ENCODE data around the gene SP3. TPM values are rescaled to one million over a fixed set of nuclear protein-coding genes. Genes with fewer than 3 reads are reported as not detected.

The SP3 gene
- total and polyA plus RNA-seq, 10 donors, result 17.4 to 140 (median 99.0) TPM

DNA sequence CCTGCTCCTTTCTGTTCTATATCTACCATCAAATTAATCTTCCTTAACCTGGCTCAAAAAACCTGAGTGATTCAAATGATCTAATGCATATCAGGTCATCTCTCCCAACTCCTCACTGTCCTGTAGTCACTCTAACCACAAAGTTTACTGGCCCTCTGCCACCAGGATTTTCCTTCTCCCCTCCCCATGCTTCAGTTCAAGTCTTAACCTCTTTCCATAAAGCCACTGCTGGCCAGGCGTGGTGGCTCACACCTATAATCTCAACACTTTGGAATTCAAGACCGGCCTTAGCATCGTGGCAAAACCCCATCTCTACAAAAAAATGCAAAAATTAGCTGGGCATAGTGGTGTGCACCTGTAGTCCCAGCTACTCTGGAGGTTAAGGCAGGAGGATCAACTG lies 7.5 kb upstream of the SP3 start:
- no peak for DNase-seq
- Histone ChIP-seq H3K4me1 (peaks cover 0 to 7% (median 2%) of the 10 kb centered on the region in 6 donors), H3K4me3 (no peak overlapping the region), H3K36me3 (no peaks in the 10 kb centered on the region), H3K27me3 (replicated peaks in 1 of 7) (no peaks in the 10 kb centered on the region), H3K27ac (no peak overlapping the region), H3K9me3 (no peaks in the 10 kb centered on the region)
- TF ChIP-seq POLR2AphosphoS5 (IDR thresholded peaks at IDR 0.05) (no peak), POLR2A (IDR thresholded peaks at IDR 0.05) (no peak)
- TF ChIP-seq, protein P1, sequence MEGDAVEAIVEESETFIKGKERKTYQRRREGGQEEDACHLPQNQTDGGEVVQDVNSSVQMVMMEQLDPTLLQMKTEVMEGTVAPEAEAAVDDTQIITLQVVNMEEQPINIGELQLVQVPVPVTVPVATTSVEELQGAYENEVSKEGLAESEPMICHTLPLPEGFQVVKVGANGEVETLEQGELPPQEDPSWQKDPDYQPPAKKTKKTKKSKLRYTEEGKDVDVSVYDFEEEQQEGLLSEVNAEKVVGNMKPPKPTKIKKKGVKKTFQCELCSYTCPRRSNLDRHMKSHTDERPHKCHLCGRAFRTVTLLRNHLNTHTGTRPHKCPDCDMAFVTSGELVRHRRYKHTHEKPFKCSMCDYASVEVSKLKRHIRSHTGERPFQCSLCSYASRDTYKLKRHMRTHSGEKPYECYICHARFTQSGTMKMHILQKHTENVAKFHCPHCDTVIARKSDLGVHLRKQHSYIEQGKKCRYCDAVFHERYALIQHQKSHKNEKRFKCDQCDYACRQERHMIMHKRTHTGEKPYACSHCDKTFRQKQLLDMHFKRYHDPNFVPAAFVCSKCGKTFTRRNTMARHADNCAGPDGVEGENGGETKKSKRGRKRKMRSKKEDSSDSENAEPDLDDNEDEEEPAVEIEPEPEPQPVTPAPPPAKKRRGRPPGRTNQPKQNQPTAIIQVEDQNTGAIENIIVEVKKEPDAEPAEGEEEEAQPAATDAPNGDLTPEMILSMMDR (IDR thresholded peaks at IDR 0.05 in 8 of 11, conservative IDR thresholded peaks at IDR 0.05 in 3 of 11), result no peak
- intact Hi-C loops (cut with DNase I; ENCODE audit: low total_unique reads), result no loop called here
- WGBS, 5 donors, result 74 to 95% (median 92%) methylated on average over 3 of the region's 3 CpGs

DNA sequence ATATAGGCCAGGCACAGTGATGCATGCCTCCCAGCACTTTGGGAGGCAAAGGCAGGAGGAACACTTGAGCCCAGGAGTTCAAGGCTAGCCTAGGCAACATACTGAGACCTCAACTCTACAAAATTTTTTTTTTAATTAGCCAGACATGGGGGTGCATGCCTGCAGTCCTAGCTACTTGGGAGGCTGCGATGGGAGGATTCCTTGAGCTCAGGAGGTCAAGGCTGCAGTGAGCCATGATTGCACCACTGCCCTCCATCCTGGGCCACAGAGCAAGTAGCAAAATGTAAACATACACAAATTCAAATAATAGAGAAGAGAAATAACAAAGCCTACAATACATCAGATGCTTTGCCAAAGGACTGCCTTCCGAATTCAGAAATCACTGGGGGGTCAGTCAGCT lies 7.0 kb upstream of the SP3 start:
- TF ChIP-seq POLR2A (IDR thresholded peaks at IDR 0.05), result no peak
- TF ChIP-seq, protein P1 (IDR thresholded peaks at IDR 0.05 in 8 of 11, conservative IDR thresholded peaks at IDR 0.05 in 3 of 11), result no peak
- TF ChIP-seq POLR2AphosphoS5 (IDR thresholded peaks at IDR 0.05), result no peak
- 87 to 100% (median 95%) methylated on average over 2 of the region's 2 CpGs for WGBS, 5 donors
- no peak for DNase-seq
- H3K4me1 ChIP-seq, result peaks cover 0 to 7% (median 2%) of the 10 kb centered on the region in 6 donors
- no peaks in the 10 kb centered on the region for H3K27me3 ChIP-seq (replicated peaks in 1 of 7)
- H3K27ac ChIP-seq, result no peak overlapping the region
- no peaks in the 10 kb centered on the region for H3K36me3 ChIP-seq
- no peaks in the 10 kb centered on the region for H3K9me3 ChIP-seq
- intact Hi-C loops (cut with DNase I; ENCODE audit: low total_unique reads), result no loop called here
- H3K4me3 ChIP-seq, result no peak overlapping the region

DNA sequence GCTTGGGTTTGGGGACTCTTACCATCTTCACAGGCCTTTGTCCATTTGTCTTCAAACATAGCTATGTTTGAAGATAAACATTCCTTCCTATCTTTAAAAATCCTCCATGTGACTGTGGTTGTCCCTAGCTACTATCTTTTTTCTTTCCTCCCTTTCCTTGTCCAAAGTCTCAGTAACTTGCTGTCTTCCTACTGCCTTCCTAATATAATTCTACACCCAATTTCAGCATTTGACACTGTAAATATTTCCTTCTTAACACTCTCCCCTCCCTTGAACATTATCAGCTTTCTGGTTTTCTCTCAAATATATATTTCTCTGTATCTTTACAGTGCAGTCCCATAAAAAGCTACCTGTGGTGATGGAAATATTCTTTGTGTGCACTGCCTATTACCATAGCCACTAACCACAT lies 5.3 kb upstream of the SP3 start:
- peaks cover 5 to 21% (median 12%) of the 10 kb centered on the region in 6 donors for H3K4me1 ChIP-seq
- intact Hi-C loops (cut with DNase I; ENCODE audit: low total_unique reads), result no loop called here

DNA sequence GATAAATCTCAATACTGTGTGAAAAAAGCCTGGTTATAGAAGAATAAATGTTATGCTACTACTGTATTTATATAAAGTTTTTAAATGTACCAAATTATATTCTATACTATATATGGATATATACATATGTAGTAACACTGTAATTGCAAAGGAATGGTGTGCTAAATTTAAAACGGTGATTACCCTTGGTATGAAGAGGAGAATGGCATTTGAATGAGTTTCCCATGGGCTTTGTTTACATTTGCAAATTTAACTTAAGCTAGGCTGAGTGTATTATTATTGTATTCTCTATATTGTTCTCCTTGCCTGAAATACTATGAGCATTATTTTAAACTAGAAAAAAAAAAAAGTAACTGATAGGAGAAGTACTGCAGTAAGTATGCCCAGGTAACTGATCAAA lies 4.7 kb upstream of the SP3 start:
- H3K4me3 ChIP-seq, result no peak overlapping the region
- WGBS, 5 donors, result 62 to 81% (median 76%) methylated on average over 1 of the region's 1 CpG
- intact Hi-C loops (cut with DNase I; ENCODE audit: low total_unique reads), result no loop called here

More for the DNA sequence above, 5.3 kb upstream of the SP3 start:
- Histone ChIP-seq H3K36me3 (no peaks in the 10 kb centered on the region), H3K27me3 (replicated peaks in 1 of 7) (no peaks in the 10 kb centered on the region), H3K27ac (no peak overlapping the region), H3K4me3 (no peak overlapping the region), H3K9me3 (no peaks in the 10 kb centered on the region)
- DNase-seq, result no peak
- TF ChIP-seq POLR2A (IDR thresholded peaks at IDR 0.05) (no peak), POLR2AphosphoS5 (IDR thresholded peaks at IDR 0.05) (no peak)
- TF ChIP-seq, protein P1 (IDR thresholded peaks at IDR 0.05 in 8 of 11, conservative IDR thresholded peaks at IDR 0.05 in 3 of 11), result no peak

More for the DNA sequence above, 4.7 kb upstream of the SP3 start:
- no peak overlapping the region for H3K27ac ChIP-seq
- no peaks in the 10 kb centered on the region for H3K27me3 ChIP-seq (replicated peaks in 1 of 7)
- peaks cover 5 to 21% (median 12%) of the 10 kb centered on the region in 6 donors for H3K4me1 ChIP-seq
- no peak for TF ChIP-seq POLR2A (IDR thresholded peaks at IDR 0.05)
- no peak for TF ChIP-seq POLR2AphosphoS5 (IDR thresholded peaks at IDR 0.05)
- TF ChIP-seq, protein P1 (IDR thresholded peaks at IDR 0.05 in 8 of 11, conservative IDR thresholded peaks at IDR 0.05 in 3 of 11), result no peak
- H3K36me3 ChIP-seq, result no peaks in the 10 kb centered on the region
- DNase-seq, result no peak
- H3K9me3 ChIP-seq, result no peaks in the 10 kb centered on the region
